GM12878 (cell line): ENCODE measurements around the gene RIC3. TPM values are rescaled to one million over a fixed set of nuclear protein-coding genes. Genes with fewer than 3 reads are reported as not detected.

ENCODE experiments used
- ATAC-seq: fragments of 200-7000 bp; cut with Tn5 transposase; 3 replicates; pipeline ENCODE4 v1.9.1; 2020; ENCODE audit warnings: mild to moderate bottlenecking, moderate library complexity
- BruUV-seq: library from RNA; stranded (reverse); fragments of 400-500 nt; replicated peaks from 2 replicates; lab custom pipeline; 2021; lab: Mats Ljungman, UMichigan
- CTCF ChIA-PET: fragments of 300-600 bp; sonication (Branson Sonifier 250); formaldehyde crosslinking; extraction: SDS; loops from one replicate; lab custom pipeline; 2021; ENCODE audit warnings: inconsistent platforms; lab: Yijun Ruan, JAX
- POLR2A ChIA-PET: fragments of 350-600 bp; formaldehyde crosslinking; extraction: SDS; loops from one replicate; lab custom pipeline; 2021; ENCODE audit warnings: inconsistent platforms; lab: Charles Lee
- RAD21 ChIA-PET: fragments of 300-600 bp; sonication (Branson Sonifier 250); formaldehyde crosslinking; loops from one replicate; lab custom pipeline; 2023; ENCODE audit warnings: antibody characterized with exemption; ENCODE audit not compliant: unreplicated experiment; lab: Charles Lee
- SMC1A ChIA-PET: fragments of 300-600 bp; sonication (Branson Sonifier 250); formaldehyde crosslinking; loops from one replicate; lab custom pipeline; 2023; ENCODE audit not compliant: unreplicated experiment, uncharacterized antibody; lab: Charles Lee
- DNase-seq: peaks from one replicate; pipeline ENCODE4 v3.0.0-alpha.2; 2011; ENCODE audit warnings: low read depth, low spot score
- FAIRE-seq: peaks from 3 replicates; lab custom pipeline; 2011; peaks lifted over from hg19 to GRCh38; lab: Jason Lieb, UNC
- H2AFZ ChIP-seq: 2 replicates; pipeline ENCODE4 v1.6.0; 2011; ENCODE audit warnings: low read depth, low read length, control low read depth; ENCODE audit not compliant: control insufficient read depth
- H3K27ac ChIP-seq: 2 replicates; pipeline ENCODE4 v1.5.1; 2011; ENCODE audit warnings: control low read depth; ENCODE audit not compliant: control insufficient read depth, insufficient read depth
- H3K27me3 ChIP-seq, 2 experiments: replicated peaks in 1 of 2; 2 replicates each; pipeline versions ENCODE4 v1.6.0 to v1.6.1; 2011; ENCODE audit warnings: low read length in 1 of 2; ENCODE audit not compliant: control insufficient read depth in 2 of 2, insufficient read depth in 2 of 2
- H3K36me3 ChIP-seq, 2 experiments: 2 replicates each; pipeline ENCODE4 v1.5.1; 2011; ENCODE audit warnings: low read length in 1 of 2; ENCODE audit not compliant: control insufficient read depth in 2 of 2, insufficient read depth in 2 of 2
- H3K4me1 ChIP-seq: 2 replicates; pipeline ENCODE4 v1.6.1; 2011; ENCODE audit warnings: mild to moderate bottlenecking, low read length, moderate library complexity, mixed read lengths; ENCODE audit not compliant: control insufficient read depth, insufficient read depth
- H3K4me2 ChIP-seq: 2 replicates; pipeline ENCODE4 v1.6.0; 2011; ENCODE audit warnings: control low read depth; ENCODE audit not compliant: control insufficient read depth, insufficient read depth
- H3K4me3 ChIP-seq: fragments of 200-600 bp; sonication (generic); 2 replicates; pipeline ENCODE4 v1.5.1; 2016
- H3K79me2 ChIP-seq: 2 replicates; pipeline ENCODE4 v1.6.0; 2011; ENCODE audit warnings: low read length; ENCODE audit not compliant: control insufficient read depth, insufficient read depth
- H3K9ac ChIP-seq: 2 replicates; pipeline ENCODE4 v1.8.0; 2011; ENCODE audit warnings: low read length, control low read depth, mixed read lengths; ENCODE audit not compliant: control insufficient read depth, insufficient read depth
- H3K9me3 ChIP-seq: replicated peaks from 3 replicates; pipeline ENCODE4 v1.5.1; 2011; ENCODE audit warnings: mild to moderate bottlenecking, low read length; ENCODE audit not compliant: control insufficient read depth, insufficient read depth
- H4K20me1 ChIP-seq: 2 replicates; pipeline ENCODE4 v1.6.0; 2011; ENCODE audit not compliant: control insufficient read depth, insufficient read depth
- BHLHE40 ChIP-seq, 2 experiments: fragments of 450-650 bp in 1 of 2; IDR thresholded peaks; 2 replicates each; pipeline ENCODE4 v1.6.1; 2011 to 2017; ENCODE audit warnings: low read depth in 2 of 2, borderline replicate concordance in 1 of 2, improper control_type of control experiment in 1 of 2, low read length in 1 of 2, mild to moderate bottlenecking in 1 of 2
- BMI1 ChIP-seq: fragments of 450-650 bp; IDR thresholded peaks from 2 replicates; pipeline ENCODE4 v1.6.1; 2016; ENCODE audit warnings: mild to moderate bottlenecking, moderate library complexity, borderline replicate concordance
- CBFB ChIP-seq: IDR thresholded peaks from 2 replicates; pipeline ENCODE4 v1.6.1; 2016; ENCODE audit warnings: antibody characterized with exemption, low read depth
- EP300 ChIP-seq, 2 experiments: fragments of 150-350 bp in 1 of 2; IDR thresholded peaks; 2 replicates each; pipeline ENCODE4 v1.6.1; 2011 to 2012; ENCODE audit warnings: low read depth in 2 of 2, low read length in 2 of 2, borderline replicate concordance in 1 of 2, improper control_type of control experiment in 1 of 2, inconsistent platforms in 1 of 2; ENCODE audit not compliant: control insufficient read depth in 1 of 2
- NFYA ChIP-seq: IDR thresholded peaks from 2 replicates; pipeline ENCODE4 v1.6.1; 2011; ENCODE audit warnings: low read depth, mild to moderate bottlenecking, low read length, improper control_type of control experiment, borderline replicate concordance
- RAD21 ChIP-seq: IDR thresholded peaks from 2 replicates; pipeline ENCODE4 v1.6.1; 2011; ENCODE audit warnings: mild to moderate bottlenecking, low read depth, low read length, moderate library complexity; ENCODE audit not compliant: insufficient read depth
- TCF3 ChIP-seq: IDR thresholded peaks from 2 replicates; pipeline ENCODE4 v1.6.1; 2012; ENCODE audit warnings: low read depth, mild to moderate bottlenecking, low read length, borderline replicate concordance; ENCODE audit not compliant: insufficient read depth
- ZNF217 ChIP-seq: fragments of 450-650 bp; IDR thresholded peaks from 2 replicates; pipeline ENCODE4 v1.6.1; 2017; ENCODE audit warnings: antibody characterized with exemption, mild to moderate bottlenecking
- WGBS: methylation state at CpG from one replicate; pipeline ENCODE4 v1.1.6; 2016; ENCODE audit warnings: low lambda C conversion rate; ENCODE audit not compliant: insufficient replicate concordance, insufficient coverage; ENCODE audit errors: missing lambda C conversion rate; 5-methylcytosine and 5-hydroxymethylcytosine counted together
- in situ Hi-C: fragments of 300-500 bp; cut with MboI; formaldehyde crosslinking; loops from 9 replicates; pipeline ENCODE4 v1.14.3; 2018; ENCODE audit warnings: mixed read lengths
- intact Hi-C: fragments of 100-400 bp; cut with micrococcal nuclease; formaldehyde crosslinking; loops from one replicate; pipeline ENCODE4 v1.14.2; 2022; ENCODE audit not compliant: unreplicated experiment
- polyA plus RNA-seq, 11 experiments: library from polyadenylated mRNA; depleted of rRNA in 4 of 11; unstranded in 6 of 11; stranded (reverse) in 5 of 11; fragments of >200 nt; fragmentation: Nextera tagmentation in 4 of 11; fragmentation: Illumina TruSeq in 1 of 11; extraction: Ambion mirVana in 4 of 11; extraction: Trizol in 1 of 11; gene quantifications; 1 replicate in 1 of 11; 2 replicates in 10 of 11; pipeline versions ENCODE4 v1.2.1 to v1.2.3, GENCODE V29; 2011 to 2016; ENCODE audit warnings: inconsistent platforms in 2 of 11, missing spikeins in 2 of 11, low read depth in 1 of 11
- total RNA-seq, 4 experiments: library from RNA; depleted of rRNA in 3 of 4; stranded (reverse); fragments of >200 nt in 3 of 4; fragmentation: Illumina TruSeq in 1 of 4; extraction: Trizol in 1 of 4; gene quantifications; 2 replicates each; pipeline versions ENCODE4 v1.2.1 to v1.2.3, GENCODE V29; 2013 to 2021

Gene RIC3
- total and polyA plus RNA-seq, 10 of the 15 experiments (the other 5 are each of a cell fraction or from before 2014, with no cell fraction given), result 0.90 to 8.9 (median 2.2) TPM

DNA sequence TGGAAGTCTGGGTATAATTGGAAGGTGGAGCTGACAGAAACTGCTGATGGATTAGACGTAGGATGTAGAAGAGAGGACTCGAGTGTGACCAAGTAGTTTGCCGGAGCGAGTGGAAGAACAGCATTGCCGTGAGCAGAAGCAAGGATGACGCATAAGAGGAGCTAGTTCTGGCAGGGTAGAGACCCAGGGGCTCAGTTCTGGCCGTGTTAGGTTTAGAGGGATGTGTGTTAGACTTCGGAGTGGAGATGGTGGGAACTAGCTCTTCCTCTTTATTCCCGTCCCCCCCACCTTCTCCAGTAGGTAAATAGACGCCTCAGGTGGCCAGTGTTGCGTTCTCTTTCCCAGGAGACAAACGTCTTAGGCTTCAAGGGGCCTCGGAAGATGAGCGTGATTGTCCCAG is 68.7 kb downstream of the RIC3 start:
- Histone ChIP-seq H3K36me3 (peaks cover 0 to 4% of the 10 kb centered on the region in 2 experiments; a peak in 2 of 4 replicates), H3K9ac (no peak overlapping the region), H2AFZ (no peak overlapping the region), H3K79me2 (no peaks in the 10 kb centered on the region), H3K4me1 (no peaks in the 10 kb centered on the region), H3K27ac (no peak overlapping the region), H3K9me3 (no peaks in the 10 kb centered on the region), H3K4me2 (no peak overlapping the region), H4K20me1 (no peaks in the 10 kb centered on the region), H3K27me3 (no peaks in the 10 kb centered on the region), H3K4me3 (no peak overlapping the region)
- POLR2A ChIA-PET, result no interaction called here
- no peak for DNase-seq
- no TSS peak for BruUV-seq
- RAD21 ChIA-PET, result interaction anchor here (1.0 to 3.7 kb wide), 7 partner anchors 9 to 463 kb away, joined by 3 to 56 read pairs (median 4); no protein-coding TSS in a partner anchor
- in situ Hi-C loops (no loop called here), intact Hi-C loops (no loop called here)
- ATAC-seq, result no peak
- TF ChIP-seq CBFB, result no peak
- TF ChIP-seq NFYA, result no peak
- TF ChIP-seq RAD21, result no peak
- no peak for TF ChIP-seq TCF3
- no peak for TF ChIP-seq BMI1
- TF ChIP-seq ZNF217, result no peak
- TF ChIP-seq EP300 (IDR thresholded peaks at IDR 0.05; ENCODE audit: borderline replicate concordance in 1 of 2, control insufficient read depth in 1 of 2, low read depth in 2 of 2, low read length in 2 of 2), result no peak
- no peak for TF ChIP-seq BHLHE40 (IDR thresholded peaks at IDR 0.05; ENCODE audit: borderline replicate concordance in 1 of 2, low read depth in 2 of 2, low read length in 1 of 2)
- no peak for FAIRE-seq
- CTCF ChIA-PET, result interaction anchor here (0.6 to 3.7 kb wide), 26 partner anchors 9 to 1002 kb away, joined by 3 to 94 read pairs (median 5); partner anchors contain the start of gene EIF3F
- SMC1A ChIA-PET, result interaction anchor here (1.1 to 2.6 kb wide), 13 partner anchors 12 to 1002 kb away, joined by 3 to 30 read pairs (median 5); partner anchors contain the start of gene EIF3F
- WGBS, result 31% methylated on average over 14 of the region's 14 CpGs
